Measurements from ENCODE around the gene SLC35G6. TPM values are rescaled to one million over a fixed set of nuclear protein-coding genes. Genes with fewer than 3 reads are reported as not detected.
A peak's percentile ranks its signal among the peaks of the same experiment; 100 is the strongest.

SLC35G6 gene
- total and polyA plus RNA-seq, 2 of the 13 experiments (the other 11 are each of a cell fraction or from before 2014, with no cell fraction given) = 0.07 TPM; not detected in 1

DNA sequence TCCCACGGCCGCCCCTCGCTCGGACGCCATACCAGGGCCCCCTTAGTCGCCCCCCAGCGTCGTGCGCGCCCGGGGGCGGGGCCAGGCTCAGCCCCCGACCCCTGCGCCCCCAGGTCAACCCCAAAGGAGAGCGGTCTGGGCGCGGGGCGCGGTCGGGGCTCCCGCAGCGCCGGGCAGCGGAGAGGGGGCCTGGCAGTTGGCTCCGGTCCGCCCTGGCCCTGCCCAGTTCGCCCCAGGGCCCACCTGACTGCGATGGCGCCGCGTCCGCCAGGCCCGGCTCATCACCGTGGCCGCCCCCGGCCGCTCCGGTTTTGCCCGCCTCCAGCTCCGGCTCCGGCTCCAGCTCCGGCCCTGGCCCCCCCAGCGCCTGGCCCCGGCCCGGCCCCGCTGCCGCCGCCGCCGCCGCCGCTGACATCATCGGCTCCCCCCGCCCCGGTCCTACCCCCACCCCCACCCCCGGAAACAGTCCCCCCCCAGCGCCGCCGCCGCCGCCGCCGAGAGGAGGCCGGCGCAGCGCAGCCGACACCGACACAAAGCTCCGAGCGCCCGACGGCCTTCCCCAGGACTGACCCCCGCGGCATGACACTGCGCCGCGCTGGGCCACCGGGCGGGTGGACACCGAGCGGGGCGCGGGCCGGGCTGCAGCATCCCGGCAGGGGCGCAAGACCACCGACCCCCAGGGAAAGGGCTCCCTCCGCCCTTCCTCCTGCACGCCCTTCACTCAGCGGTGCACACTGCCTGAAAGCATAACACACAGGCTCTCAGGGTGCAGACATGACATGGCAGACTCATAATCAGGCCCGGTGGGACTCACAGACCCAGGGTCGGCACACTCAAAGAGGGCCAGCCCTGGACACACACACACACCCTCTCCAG is 1.8 kb upstream of the SLC35G6 start, which contains the start of gene ZBTB4 (continued):
- TF ChIP-seq, protein P1, sequence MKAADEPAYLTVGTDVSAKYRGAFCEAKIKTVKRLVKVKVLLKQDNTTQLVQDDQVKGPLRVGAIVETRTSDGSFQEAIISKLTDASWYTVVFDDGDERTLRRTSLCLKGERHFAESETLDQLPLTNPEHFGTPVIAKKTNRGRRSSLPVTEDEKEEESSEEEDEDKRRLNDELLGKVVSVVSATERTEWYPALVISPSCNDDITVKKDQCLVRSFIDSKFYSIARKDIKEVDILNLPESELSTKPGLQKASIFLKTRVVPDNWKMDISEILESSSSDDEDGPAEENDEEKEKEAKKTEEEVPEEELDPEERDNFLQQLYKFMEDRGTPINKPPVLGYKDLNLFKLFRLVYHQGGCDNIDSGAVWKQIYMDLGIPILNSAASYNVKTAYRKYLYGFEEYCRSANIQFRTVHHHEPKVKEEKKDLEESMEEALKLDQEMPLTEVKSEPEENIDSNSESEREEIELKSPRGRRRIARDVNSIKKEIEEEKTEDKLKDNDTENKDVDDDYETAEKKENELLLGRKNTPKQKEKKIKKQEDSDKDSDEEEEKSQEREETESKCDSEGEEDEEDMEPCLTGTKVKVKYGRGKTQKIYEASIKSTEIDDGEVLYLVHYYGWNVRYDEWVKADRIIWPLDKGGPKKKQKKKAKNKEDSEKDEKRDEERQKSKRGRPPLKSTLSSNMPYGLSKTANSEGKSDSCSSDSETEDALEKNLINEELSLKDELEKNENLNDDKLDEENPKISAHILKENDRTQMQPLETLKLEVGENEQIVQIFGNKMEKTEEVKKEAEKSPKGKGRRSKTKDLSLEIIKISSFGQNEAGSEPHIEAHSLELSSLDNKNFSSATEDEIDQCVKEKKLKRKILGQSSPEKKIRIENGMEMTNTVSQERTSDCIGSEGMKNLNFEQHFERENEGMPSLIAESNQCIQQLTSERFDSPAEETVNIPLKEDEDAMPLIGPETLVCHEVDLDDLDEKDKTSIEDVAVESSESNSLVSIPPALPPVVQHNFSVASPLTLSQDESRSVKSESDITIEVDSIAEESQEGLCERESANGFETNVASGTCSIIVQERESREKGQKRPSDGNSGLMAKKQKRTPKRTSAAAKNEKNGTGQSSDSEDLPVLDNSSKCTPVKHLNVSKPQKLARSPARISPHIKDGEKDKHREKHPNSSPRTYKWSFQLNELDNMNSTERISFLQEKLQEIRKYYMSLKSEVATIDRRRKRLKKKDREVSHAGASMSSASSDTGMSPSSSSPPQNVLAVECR (CRISPR knock-in tag; IDR thresholded peaks at IDR 0.05; ENCODE audit: borderline replicate concordance) = peak; percentile 53
- TF ChIP-seq MAZ (IDR thresholded peaks at IDR 0.05; ENCODE audit: borderline replicate concordance, low read depth, low read length) (no peak), MAZ (CRISPR knock-in tag; IDR thresholded peaks at IDR 0.05; ENCODE audit: low read depth) (no peak), BHLHE40 (IDR thresholded peaks at IDR 0.05; ENCODE audit: low read length) (0 out of 2 replicates have a peak, but pooled peaks have one; percentile 8), NAIF1 (CRISPR knock-in tag; IDR thresholded peaks at IDR 0.05; ENCODE audit: borderline replicate concordance) (no peak), ZNF496 (CRISPR knock-in tag; IDR thresholded peaks at IDR 0.05; ENCODE audit: insufficient replicate concordance) (no peak), SIX1 (CRISPR knock-in tag; IDR thresholded peaks at IDR 0.05; ENCODE audit: borderline replicate concordance) (no peak), RAD51 (IDR thresholded peaks at IDR 0.05; ENCODE audit: borderline replicate concordance) (no peak), GABPB1 (CRISPR knock-in tag; IDR thresholded peaks at IDR 0.05) (peak; percentile 74; the same call in 1 of the 2 replicates), PHF5A (CRISPR knock-in tag; IDR thresholded peaks at IDR 0.05; ENCODE audit: low read depth, unreplicated experiment) (no peak), ZBTB49 (CRISPR knock-in tag; IDR thresholded peaks at IDR 0.05; ENCODE audit: borderline replicate concordance) (no peak), PAXIP1 (CRISPR knock-in tag; conservative IDR thresholded peaks at IDR 0.05) (no peak; the same call in none of the 2 replicates), ZFYVE20 (CRISPR knock-in tag; IDR thresholded peaks at IDR 0.05; ENCODE audit: borderline replicate concordance, low read depth) (no peak), YEATS2 (CRISPR knock-in tag; IDR thresholded peaks at IDR 0.05; ENCODE audit: borderline replicate concordance) (0 out of 2 replicates have a peak, but pooled peaks have one; percentile 20)
- TF ChIP-seq, protein P2, sequence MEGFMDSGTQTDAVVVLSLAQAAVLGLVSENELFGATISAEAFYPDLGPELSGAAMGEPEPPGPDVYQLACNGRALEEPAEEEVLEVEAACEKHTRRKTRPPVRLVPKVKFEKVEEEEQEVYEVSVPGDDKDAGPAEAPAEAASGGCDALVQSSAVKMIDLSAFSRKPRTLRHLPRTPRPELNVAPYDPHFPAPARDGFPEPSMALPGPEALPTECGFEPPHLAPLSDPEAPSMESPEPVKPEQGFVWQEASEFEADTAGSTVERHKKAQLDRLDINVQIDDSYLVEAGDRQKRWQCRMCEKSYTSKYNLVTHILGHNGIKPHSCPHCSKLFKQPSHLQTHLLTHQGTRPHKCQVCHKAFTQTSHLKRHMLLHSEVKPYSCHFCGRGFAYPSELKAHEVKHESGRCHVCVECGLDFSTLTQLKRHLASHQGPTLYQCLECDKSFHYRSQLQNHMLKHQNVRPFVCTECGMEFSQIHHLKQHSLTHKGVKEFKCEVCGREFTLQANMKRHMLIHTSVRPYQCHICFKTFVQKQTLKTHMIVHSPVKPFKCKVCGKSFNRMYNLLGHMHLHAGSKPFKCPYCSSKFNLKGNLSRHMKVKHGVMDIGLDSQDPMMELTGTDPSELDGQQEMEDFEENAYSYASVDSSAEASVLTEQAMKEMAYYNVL (CRISPR knock-in tag; IDR thresholded peaks at IDR 0.05; ENCODE audit: borderline replicate concordance) = no peak

All from HepG2 (cell line).